HG03521 (cell line): ENCODE results near the gene CDC7.
"Not testable (repeated sequence)": the region's sequence is repeated elsewhere in the genome, so short reads cannot be mapped to it uniquely, and the experiment has no call there.

ENCODE experiments used
- ATAC-seq: cut with Tn5 transposase; IDR thresholded peaks from one replicate; pipeline ENCODE4 v1.9.1; 2021; ENCODE audit warnings: mild to moderate bottlenecking, moderate library complexity; ENCODE audit not compliant: unreplicated experiment

CDC7 gene

GRCh38 chr1:91500756-91501522, at the start of gene CDC7:
TSS of gene CDC7 (plus strand) at chr1:91500851. CDS start at chr1:91501717, 866 bp downstream.
- ATAC-seq, result peak; percentile 79

- no peak for ATAC-seq
These were observed 46.5 kb upstream of the CDC7 start for GRCh38 chr1:91454136-91454535.

GRCh38 chr1:91455334-91455733, 45.3 kb upstream of the CDC7 start:
- no peak for ATAC-seq

- no peak for ATAC-seq
These were observed 44.8 kb upstream of the CDC7 start for GRCh38 chr1:91455896-91456295.

- not testable (repeated sequence) for ATAC-seq
These were observed 35.3 kb upstream of the CDC7 start for GRCh38 chr1:91465350-91465749.

GRCh38 chr1:91476533-91477217, 24.0 kb upstream of the CDC7 start:
- ATAC-seq, result no peak

GRCh38 chr1:91487469-91487868, 13.2 kb upstream of the CDC7 start:
- no peak for ATAC-seq

- no peak for ATAC-seq
These were observed 10.2 kb upstream of the CDC7 start for GRCh38 chr1:91490501-91490900.

- ATAC-seq, result no peak
These were observed 2.6 kb upstream of the CDC7 start for GRCh38 chr1:91498035-91498434.

GRCh38 chr1:91498498-91499245, 2.0 kb upstream of the CDC7 start:
- no peak for ATAC-seq

GRCh38 chr1:91499346-91499745, 1.3 kb upstream of the CDC7 start:
- ATAC-seq, result no peak

GRCh38 chr1:91499904-91500755, 521 bp upstream of the CDC7 start:
- peak; percentile 3 for ATAC-seq

GRCh38 chr1:91501523-91501851, 836 bp downstream of the CDC7 start:
- ATAC-seq, result peak; percentile 19

- no peak for ATAC-seq
These were observed 1.5 kb downstream of the CDC7 start for GRCh38 chr1:91501971-91502671.

GRCh38 chr1:91502672-91503184, 2.1 kb downstream of the CDC7 start:
- ATAC-seq, result no peak

- ATAC-seq, result no peak
These were observed 2.8 kb downstream of the CDC7 start for GRCh38 chr1:91503332-91503900.

- no peak for ATAC-seq
These were observed 3.4 kb downstream of the CDC7 start for GRCh38 chr1:91503975-91504530.

GRCh38 chr1:91505086-91505485, 4.4 kb downstream of the CDC7 start:
- no peak for ATAC-seq

- ATAC-seq, result no peak
These were observed 5.4 kb downstream of the CDC7 start for GRCh38 chr1:91506071-91506470.
